Measurements from ENCODE around the gene S100A7. TPM values are rescaled to one million over a fixed set of nuclear protein-coding genes. Genes with fewer than 3 reads are reported as not detected.

The S100A7 gene
- total and polyA plus RNA-seq, 9 of the 15 experiments (the other 6 are each of a cell fraction or from before 2014, with no cell fraction given) = not detected

- peak; percentile 54; the same call in 1 of the 2 replicates for TF ChIP-seq REST (IDR thresholded peaks at IDR 0.05; ENCODE audit: borderline replicate concordance)
- TF ChIP-seq REST (CRISPR knock-in tag; IDR thresholded peaks at IDR 0.05; ENCODE audit: low read depth) = no peak
- TF ChIP-seq TAF7 (tag; IDR thresholded peaks at IDR 0.05) = no peak
- TF ChIP-seq SMAD2 (IDR thresholded peaks at IDR 0.05; ENCODE audit: low read depth, low read length) = no peak
- TF ChIP-seq SLC30A9 (CRISPR knock-in tag; IDR thresholded peaks at IDR 0.05) = no peak
- no peak for TF ChIP-seq NR2C1 (IDR thresholded peaks at IDR 0.05)
- peak; percentile 62; the same call in 1 of the 2 replicates for TF ChIP-seq NR2C1 (tag; IDR thresholded peaks at IDR 0.05)
- TF ChIP-seq ILF3 (IDR thresholded peaks at IDR 0.05; ENCODE audit: borderline replicate concordance) = no peak
- TF ChIP-seq PHTF2 (CRISPR knock-in tag; IDR thresholded peaks at IDR 0.05) = no peak
- TF ChIP-seq POLR2AphosphoS2 (IDR thresholded peaks at IDR 0.05; ENCODE audit: low read length) = no peak
- peak; percentile 98 for TF ChIP-seq ZBTB34 (CRISPR knock-in tag; IDR thresholded peaks at IDR 0.05)
- TF ChIP-seq NFIX (CRISPR knock-in tag; IDR thresholded peaks at IDR 0.05; ENCODE audit: low read depth) = no peak
- TF ChIP-seq SRSF7 (optimal IDR thresholded peaks at IDR 0.05; ENCODE audit: low read depth, low read length) = no peak
- TF ChIP-seq ZMIZ1 (IDR thresholded peaks at IDR 0.05; ENCODE audit: low read depth in 2 of 2, low read length in 2 of 2) = peak in 1 of 2 experiments; percentile 48; a peak in 1 of 4 replicates
- no peak for TF ChIP-seq ZFP1 (CRISPR knock-in tag; IDR thresholded peaks at IDR 0.05)
- peak; percentile 88; the same call in 1 of the 2 replicates for TF ChIP-seq NCOA1 (IDR thresholded peaks at IDR 0.05; ENCODE audit: low read depth)
Measured at GRCh38 chr1:153432874-153433681, 27.4 kb downstream of the S100A7 start (continued).

All from K562 (cell line).